Hematopoietic multipotent progenitor cell treated with erythropoietin and hydrocortisone succinate and interleukin-3 and kit ligand, for 8 days (in vitro differentiated cells): ENCODE data around the gene LMO2.
"Not testable (repeated sequence)": the region's sequence is repeated elsewhere in the genome, so short reads cannot be mapped to it uniquely, and the experiment has no call there.

Source experiments
- DNase-seq: peaks from one replicate; pipeline ENCODE4 v3.0.0-alpha.2; 2015

Gene LMO2

GRCh38 chr11:33861386-33861785 is 30.5 kb downstream of the LMO2 start:
- DNase-seq: no peak

GRCh38 chr11:33860926-33861325 is 30.9 kb downstream of the LMO2 start:
- DNase-seq: no peak

GRCh38 chr11:33859306-33859705 is 32.6 kb downstream of the LMO2 start:
- no peak for DNase-seq

GRCh38 chr11:33857933-33858371 is 33.9 kb downstream of the LMO2 start:
- DNase-seq: peak; percentile 84

- DNase-seq: no peak
These were observed 36.4 kb downstream of the LMO2 start for GRCh38 chr11:33855500-33855899.

GRCh38 chr11:33848717-33849390 is 43.0 kb downstream of the LMO2 start:
- DNase-seq: no peak

- no peak for DNase-seq
These were observed 44.6 kb downstream of the LMO2 start for GRCh38 chr11:33847251-33847650.

- no peak for DNase-seq
These were observed 47.6 kb downstream of the LMO2 start for GRCh38 chr11:33844236-33844635.

- no peak for DNase-seq
These were observed 48.9 kb downstream of the LMO2 start for GRCh38 chr11:33843018-33843417.

- DNase-seq: no peak
These were observed 49.5 kb downstream of the LMO2 start for GRCh38 chr11:33842236-33842915.

- not testable (repeated sequence) for DNase-seq
These were observed 53.6 kb downstream of the LMO2 start for GRCh38 chr11:33838234-33838633.

- DNase-seq: not testable (repeated sequence)
These were observed 54.5 kb downstream of the LMO2 start for GRCh38 chr11:33837334-33837733.

GRCh38 chr11:33835143-33835878 is 56.6 kb downstream of the LMO2 start:
- DNase-seq: peak; percentile 62

- DNase-seq: no peak
These were observed 59.2 kb downstream of the LMO2 start for GRCh38 chr11:33832676-33833075.

GRCh38 chr11:33830903-33831648 is 60.8 kb downstream of the LMO2 start:
- no peak for DNase-seq

GRCh38 chr11:33829430-33830141 is 62.3 kb downstream of the LMO2 start:
- DNase-seq: peak; percentile 80

GRCh38 chr11:33828604-33829429 is 63.1 kb downstream of the LMO2 start:
- no peak for DNase-seq

GRCh38 chr11:33827206-33827605 is 64.7 kb downstream of the LMO2 start:
- no peak for DNase-seq

- DNase-seq: no peak
These were observed 65.9 kb downstream of the LMO2 start for GRCh38 chr11:33825854-33826560.

GRCh38 chr11:33822981-33823380 is 68.9 kb downstream of the LMO2 start:
- DNase-seq: not testable (repeated sequence)
